Measurements from ENCODE around the gene DMD. TPM values are rescaled to one million over a fixed set of nuclear protein-coding genes. Genes with fewer than 3 reads are reported as not detected.

The DMD gene
- polyA plus RNA-seq, 1 donor, result 20.9 TPM

DNA sequence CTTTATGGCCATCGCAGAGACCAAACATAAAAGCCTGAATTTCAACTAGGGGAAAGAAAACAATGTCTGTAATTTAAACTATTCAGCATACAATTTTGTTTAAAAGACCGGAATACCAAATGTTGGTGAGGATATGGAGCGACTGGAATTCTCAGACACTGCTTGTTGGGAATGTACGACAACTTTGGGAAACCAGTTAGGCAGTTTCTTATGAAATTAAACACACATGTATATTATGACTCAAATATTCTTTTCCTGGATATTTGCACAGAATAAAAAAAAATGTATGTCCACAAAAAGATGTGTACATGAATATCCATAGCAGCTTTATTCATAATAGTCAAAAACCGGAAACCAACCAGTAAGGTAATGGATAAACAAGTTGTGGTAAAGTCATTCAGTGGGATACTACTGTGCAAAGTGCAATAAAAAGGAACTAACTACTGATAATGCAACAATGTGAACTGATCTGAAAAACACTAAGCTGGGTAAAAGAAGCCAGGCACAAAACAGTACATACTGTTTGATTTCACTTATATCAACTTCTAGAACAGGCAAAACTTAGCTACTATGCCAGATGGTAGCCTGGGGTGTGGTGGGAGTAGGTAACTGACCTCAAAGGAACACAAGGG is 1986.9 kb downstream of the DMD start:
- DNase-seq, result no peak

DNA sequence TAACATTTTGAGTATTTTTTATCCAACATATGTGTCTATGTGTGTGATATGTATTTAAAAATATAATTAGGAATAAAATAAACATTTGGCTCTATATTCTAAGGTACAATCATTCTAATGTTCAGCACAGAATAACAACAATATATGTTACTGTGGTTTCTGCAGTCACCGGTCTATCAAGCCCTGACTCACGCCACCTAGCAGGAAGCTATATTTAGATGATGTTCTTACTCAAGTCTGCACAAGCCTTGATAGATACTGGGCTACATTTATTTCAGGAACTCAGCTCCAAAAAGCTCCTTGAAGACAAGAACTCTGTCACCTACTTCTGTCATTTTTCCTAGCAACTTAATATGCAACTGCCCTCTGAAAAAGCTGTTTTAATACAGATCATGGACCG is 1987.5 kb downstream of the DMD start:
- no peak for DNase-seq

DNA sequence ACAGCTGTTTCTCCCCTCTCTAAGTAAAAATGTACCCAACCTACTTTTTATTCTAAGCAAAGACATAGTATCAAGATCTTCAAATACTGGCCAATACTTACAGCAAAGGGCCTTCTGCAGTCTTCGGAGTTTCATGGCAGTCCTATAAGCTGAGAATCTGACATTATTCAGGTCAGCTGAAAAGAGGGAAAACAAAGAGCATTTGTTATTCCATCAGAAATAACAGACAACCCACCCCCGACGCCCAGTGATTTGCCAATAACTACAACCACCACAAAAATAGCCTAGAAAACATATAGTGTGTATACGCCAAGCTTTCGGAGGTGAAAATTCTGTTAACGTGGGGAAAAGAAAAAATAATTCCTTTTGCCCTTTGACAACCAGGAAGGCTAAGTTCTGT is 1988.4 kb downstream of the DMD start:
- no peak for DNase-seq

DNA sequence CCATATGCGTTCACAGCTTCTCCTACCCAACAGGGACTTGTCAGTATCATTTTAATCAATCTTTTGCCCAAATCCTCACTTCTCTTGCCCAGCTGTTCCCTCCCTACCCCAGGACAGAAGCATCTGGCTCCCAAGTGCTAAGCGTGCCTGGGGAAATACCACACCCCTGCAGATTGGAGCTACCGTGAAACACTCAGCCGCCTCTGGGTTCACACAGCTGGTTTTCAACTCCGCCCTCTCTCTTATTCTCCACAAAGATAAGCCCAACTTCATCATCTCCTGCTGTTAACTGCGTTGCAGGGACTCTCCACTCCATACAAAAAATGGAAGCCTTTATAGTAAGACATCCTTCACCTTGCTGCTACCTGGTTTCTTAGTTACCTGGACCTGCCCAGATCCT is 1992.2 kb downstream of the DMD start:
- no peak for DNase-seq

DNA sequence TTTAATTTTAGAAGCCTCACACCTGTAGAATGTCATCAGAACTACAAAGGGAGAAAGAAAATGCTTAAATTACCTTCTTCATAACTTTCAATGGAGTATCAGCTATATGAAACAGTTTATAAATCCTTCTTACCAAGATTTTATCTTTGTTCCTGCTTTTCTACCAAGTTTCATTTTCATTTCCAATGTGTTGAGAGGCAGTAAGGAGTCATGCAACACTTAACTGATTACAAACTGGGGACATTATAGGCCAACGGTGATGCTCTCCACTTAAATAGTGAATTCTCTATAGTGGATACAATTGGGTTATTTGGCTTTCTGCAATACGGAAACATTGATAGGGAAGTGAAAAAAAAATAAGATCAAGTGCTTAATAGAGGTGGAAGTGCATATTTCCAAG is 1994.3 kb downstream of the DMD start:
- DNase-seq, result no peak

DNA sequence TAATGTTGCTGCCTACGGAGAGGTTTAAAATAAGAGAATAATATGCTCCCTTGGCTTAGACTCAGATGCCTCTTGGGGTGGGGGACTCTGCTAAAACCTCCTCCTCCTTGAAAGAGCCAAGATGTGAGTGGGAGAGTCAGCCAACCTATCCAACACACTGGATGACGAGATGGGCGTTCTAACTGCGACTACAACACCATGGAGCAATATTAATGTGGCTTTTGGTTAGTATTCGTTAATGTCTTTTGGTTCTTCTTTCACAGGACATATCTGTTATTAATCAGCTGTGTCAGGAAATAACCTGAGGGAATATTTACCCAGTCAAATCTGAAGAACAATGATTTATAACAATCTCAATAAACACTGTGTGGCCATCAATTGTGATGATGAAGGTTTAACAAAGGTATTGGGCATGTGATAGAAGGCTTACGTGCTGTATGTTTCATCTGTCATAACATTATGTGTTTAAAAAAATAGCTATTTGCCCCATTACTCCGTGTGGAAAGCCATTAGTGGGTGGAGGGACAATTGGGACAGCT is 1996.0 kb downstream of the DMD start:
- DNase-seq, result no peak

DNA sequence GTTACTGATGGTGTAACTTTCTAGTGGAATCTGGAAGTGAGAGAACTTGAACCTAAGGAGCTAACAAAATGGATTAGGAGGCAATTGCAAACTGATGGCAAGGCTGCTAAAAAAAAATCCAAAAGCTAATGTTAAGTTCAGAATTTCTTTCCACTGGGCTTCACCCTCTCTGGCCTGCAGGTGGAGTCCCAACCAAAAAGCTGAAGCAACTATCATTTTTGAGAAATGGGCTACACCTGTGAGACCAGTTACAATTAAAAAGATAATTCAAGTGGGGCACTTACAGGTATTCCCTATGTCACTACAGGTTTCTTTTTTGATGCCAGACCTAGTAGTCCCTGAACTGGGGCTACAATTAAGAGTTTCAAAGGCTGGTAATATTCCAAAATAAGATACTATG is 1997.4 kb downstream of the DMD start:
- DNase-seq, result no peak

DNA sequence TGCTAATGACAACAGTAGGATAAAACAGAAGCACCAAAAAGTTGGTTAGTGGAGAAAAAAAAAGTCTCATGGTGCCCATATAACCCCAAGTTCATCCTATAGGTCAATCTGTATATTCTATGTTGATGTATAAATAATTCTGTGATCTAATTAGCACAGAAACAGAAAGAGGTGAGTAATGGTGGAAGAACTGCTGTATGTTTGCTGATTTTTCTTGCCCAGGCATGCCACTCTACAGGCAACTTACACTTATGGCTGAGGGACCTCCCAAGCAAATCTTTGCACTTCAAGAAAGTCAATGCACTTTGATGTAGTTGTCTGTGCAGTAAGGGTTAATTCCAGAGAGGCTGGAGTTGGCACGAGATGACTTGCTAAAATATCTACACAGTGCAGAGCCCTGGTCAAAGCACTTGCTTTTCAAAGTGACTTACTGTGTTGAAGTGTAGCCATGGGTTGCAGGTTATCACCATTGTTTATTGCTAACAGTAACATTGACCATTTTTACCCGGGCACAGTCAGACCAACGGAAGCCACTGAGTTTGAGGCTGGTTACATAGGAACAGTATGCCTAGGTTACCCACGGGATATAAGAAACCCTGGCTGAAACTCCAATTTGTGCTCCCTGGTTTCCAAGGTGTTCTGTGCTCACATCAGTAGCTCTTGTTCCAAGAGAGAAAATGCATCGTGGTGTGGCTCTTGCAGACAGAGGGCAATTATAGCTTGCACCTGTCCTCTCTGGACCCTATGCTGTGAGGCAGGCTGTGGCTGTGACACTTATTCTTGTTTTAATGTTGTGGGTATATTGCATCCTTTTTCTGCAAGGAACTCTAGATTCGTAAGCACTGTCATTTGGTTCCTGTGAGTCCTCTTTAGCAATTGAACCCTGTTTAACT is 1998.2 kb downstream of the DMD start:
- no peak for DNase-seq

DNA sequence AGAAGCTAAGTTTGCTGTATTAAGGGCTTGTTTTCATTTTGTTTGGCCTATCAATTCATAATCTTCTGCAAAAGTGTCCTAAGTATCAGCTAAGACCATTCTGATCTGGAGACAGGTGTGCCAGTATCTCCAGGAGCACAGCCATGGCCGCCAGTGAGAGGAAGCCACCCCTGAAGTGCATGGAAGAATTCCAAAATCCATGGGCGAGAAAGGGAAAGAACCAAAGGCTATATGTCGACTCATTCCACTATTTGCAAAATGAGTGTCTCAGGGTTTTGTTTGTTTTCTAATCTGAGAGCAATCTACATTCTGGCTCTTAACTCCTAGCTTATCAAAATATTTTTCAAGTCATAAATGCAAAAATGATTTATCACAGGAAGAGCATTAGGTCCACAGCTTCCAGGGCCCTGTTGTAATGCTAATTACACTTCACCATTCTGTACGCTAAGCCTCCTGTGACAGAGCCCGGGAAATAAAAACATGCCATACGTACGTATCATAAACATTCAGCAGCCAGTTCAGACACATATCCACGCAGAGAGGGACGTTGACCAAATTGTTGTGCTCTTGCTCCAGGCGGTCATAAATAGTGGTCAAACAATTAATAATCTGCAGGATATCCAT is 2002.2 kb downstream of the DMD start:
- DNase-seq, result no peak

DNA sequence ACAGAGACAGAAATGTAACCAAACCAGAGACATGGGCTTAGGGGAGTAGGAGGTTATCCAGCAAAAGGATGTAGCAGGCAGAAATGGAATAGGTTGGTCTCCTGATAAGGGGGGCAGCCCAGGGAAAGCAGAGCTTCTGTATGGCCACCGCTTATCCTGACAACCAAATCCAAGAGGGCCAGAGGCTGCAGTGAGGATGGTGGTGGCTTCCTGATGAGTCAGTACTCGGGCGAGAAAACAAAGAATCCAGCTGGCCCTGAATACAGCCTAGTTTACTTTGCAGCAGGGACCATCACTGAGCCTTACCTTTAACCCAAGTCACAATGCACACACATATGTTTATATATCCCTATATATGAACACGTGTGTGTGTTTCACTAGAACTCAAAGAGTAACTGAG is 2009.8 kb downstream of the DMD start:
- DNase-seq, result no peak

DNA sequence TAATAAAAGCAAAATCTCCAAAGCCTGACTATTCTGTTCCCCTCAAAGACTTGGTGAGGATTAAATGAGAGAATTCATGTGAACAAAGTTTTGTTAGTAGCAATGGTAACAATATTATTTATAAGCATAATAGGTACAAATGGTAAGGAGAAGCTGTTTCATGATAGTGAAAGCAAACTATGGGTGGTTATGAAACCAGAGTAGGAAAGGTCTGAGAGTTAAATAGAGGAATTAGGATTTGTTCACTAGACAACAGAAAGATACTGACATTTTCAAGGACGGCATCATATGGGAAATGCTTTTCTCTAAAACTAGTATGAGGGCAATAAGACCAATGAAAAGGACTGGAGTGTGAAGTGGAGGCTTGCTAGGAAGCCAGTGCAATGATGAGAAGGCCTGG is 2010.9 kb downstream of the DMD start:
- no peak for DNase-seq

DNA sequence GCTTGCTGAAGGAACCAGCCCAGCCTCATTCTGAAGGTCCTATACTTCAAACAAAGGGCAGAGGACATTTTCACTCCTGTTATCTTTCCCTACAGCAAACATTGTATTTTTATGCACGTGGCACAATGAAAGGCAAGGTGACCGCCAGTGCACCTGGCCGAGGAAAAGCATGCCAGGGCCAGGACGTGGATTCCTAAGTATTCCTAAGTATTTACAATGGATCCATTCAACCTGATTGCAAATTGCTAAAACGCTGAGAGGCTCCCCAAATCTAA is 2011.6 kb downstream of the DMD start:
- DNase-seq, result no peak

DNA sequence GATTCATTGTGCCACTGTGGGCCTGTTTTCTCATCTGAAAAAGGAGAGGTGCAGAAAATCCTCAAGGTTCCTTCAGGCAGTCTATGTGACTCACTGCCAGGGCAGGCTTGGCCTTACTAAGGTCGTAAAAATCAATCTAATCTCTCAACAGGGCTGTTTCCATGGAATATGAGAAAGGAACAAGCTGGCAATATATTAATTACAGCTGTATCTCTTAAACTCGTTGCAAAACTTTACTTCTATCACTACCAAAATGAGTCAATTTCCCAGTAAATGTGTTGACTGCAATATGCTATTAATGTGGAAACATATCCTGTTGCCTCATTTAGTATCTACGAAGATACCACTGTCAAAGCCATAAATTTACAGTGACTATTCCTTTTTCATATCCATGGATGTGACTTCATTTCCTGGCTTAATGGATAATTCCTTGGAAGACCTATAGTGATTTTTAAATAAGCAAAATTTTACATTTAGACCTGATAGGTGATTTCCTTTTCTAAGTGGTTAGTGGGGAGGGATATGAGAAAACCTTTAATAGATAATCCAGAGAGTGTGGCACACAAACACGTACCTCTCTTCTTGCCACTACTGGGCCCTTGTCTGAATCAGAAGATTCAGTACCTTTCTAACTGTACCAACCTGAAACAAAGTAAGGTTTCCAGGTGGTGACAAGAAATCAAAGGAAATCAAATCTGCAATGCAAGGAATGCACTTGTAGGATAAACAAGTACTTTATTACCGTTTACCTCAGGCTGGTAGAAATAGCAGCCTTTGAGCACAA is 2012.1 kb downstream of the DMD start:
- no peak for DNase-seq

DNA sequence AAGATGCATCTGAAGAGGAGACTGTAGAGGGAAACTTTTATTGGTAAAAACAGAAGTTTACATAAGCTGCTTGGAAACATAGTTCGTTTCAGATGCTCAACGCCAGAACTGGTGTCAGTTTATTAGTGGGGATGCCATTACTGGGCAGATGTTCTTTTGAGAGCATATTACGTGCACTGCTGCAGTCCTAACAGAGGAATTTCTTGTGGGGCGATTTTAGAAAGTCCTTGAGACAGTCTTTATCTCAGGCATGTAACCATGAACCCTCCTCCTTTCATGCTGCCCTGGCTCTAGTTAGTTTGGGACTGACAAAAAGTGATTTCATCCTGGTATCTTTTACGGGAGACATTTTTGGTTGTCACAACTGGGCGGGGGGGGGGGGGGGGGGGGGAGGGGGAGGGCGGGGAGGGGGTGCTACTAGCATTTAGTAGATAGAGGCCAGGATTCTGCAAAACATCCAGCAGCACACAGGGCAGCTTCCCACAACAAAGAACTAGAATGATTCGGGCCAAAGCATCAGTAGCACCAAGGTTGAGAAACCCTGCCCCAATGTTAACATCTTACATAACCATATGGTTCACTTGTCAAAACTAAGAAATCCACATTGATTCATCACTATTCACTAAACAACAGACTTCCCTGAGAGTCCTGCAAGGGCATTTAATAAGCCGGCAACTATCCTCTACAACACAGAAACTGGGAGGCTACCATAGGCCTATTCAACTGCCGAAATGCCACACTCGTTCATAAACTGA is 2021.0 kb downstream of the DMD start:
- no peak for DNase-seq

DNA sequence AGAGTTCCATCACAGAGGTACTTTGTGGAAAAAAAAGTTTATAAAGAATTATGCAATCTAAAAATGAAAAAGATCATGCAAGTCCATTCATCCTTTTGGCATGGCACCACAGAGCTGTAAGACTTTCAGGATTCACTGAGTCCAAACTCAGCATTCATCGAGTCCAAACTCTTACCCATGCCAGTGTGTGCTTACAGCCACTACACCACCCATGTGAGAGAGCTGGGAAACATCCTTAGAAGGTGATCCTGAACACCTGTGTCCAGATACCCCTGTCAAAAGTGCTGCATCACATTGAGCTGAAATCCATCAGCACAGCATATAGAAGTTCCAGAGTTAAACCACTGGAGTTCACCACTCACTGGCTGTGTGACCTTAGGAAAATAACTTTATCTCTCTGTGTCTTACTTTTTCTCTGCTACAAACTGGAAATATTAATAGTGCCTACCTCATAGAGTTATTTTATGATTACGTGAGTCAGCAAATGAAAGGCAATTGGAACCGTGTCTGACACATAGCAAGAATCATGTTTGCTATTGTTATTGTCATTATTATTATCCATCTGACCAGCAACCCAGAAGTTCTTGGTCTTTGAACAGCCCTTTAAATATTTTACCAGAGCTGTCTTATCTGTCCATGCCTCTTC is 2024.5 kb downstream of the DMD start:
- DNase-seq, result no peak

DNA sequence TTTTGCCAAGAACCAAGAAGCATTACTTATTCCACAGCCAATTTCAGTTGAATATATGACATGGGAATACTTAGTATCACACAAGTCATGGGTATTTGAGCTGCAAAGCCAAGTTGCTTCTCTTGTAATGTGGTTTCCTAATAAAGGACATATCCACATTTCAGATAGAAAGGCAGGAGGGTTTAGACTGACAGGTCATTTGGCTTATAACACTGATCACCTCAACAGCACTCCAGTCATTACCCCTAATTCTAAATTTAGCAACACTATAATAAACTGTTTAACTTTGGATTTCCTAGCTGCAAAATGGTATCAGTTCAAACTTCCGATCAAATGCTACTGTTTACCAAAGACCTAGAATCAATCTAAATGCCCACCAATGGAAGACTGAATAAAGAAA is 2025.5 kb downstream of the DMD start:
- no peak for DNase-seq

DNA sequence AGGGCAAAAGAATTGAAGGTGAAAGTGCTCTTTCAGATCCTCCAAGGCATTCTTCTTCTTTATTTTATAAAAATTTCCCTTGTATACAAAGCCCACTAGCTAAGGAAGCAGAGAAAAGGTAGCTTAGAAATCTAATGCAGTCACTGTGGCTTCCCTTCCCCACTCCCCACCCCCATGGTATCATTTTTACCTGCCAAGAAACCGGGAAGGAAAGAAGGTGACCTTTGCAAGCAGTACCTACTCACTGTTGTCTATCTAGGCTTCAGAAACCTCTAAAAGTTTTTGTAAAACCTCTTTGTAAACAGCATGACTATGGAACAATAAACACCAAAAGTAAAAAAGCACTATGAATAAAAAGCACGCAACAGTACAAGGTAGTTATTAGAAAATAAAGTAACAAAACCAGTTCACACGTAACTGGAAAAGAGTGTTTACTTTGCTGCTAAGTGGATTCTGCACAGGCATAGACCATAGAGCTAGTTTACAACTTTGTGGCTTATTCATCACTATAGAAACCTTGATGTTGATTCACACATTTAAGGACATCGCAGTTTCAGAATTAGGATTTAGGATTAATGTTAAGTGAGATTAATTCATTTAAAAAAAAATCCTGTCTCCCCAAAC is 2029.9 kb downstream of the DMD start:
- no peak for DNase-seq

DNA sequence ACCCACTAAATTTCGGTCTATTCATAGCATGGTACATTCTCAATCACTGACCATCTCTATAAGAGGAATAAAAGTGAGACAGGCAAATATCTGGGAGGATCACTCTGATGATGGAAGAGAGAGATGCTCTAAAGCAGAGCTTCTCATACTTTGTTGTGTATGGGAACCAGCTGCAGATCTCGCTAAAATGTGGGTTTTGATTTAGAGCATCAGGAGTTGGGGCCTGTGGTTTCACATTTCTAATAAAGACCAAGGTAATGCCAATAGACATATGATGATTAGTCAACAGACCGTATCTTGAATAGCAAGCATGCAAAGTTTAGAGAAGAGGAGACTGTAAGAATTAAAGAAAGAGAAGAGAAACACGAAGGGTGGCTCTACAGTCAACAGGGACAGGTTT is 2032.1 kb downstream of the DMD start:
- DNase-seq, result no peak

DNA sequence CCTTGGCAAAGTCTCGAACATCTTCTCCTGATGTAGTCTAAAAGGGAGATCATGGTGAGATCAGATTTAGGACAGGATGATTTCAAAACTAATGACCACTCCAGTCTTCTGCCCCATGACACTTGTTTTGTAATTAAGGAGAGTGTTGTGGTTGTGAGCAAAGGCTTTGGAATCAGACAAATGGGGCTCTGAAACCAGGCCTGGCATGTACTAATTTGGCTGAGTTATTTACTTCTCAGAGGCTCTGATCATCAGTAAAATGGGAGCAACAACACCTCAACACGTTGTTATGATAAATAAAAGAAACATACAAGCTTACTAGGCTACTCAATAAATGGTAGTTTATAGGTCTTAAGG is 2032.6 kb downstream of the DMD start:
- no peak for DNase-seq

DNA sequence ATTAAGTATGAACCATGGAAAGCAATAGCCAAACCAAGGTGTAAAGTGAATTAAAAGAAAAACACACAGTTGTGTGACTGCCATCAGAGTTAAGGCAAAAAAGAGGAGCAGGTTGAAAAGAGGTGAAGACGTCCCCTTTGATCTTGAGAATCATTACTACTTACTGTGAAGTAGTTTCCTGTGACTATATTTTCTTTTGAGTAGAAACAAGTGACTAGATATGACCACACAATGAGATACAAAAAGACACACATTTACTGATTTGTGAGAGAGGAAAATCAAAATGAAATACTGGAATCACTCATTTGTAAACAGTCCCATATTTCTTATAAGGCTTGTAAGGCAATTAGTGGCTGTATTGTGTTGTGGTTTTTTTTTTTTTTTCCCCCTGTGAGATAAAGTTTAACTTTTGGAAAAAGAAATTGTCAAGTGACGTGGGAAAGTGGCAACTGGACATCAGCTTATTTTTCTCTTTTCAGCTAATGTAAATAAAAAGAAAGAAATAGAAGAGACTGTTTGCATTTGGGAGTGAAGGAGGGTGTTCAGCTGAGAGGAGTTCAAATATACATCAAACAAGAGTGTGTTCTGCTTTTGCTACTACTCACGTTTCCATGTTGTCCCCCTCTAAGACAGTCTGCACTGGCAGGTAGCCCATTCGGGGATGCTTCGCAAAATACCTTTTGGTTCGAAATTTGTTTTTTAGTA is 2033.1 kb downstream of the DMD start:
- DNase-seq, result no peak
